ENCODE results near the gene NR5A1.

GRCh38 chr9:124549016-124549415 is 41.8 kb upstream of the NR5A1 start:
- TF ChIP-seq POLR2AphosphoS5 (IDR thresholded peaks at IDR 0.05) (no peak), CTCF (IDR thresholded peaks at IDR 0.05) (no peak), POLR2A (IDR thresholded peaks at IDR 0.05) (no peak), EP300 (IDR thresholded peaks at IDR 0.05) (no peak)

Data from suprapubic skin (tissue), 4 donors.